Activated T-helper 2 cell treated with anti-CD3 and anti-CD28 coated beads, Interferon-gamma antibody, Interleukin-2, Interleukin-4, amounts not matched to agents 10 μg/mL and 5 μg/mL and 100 μg/mL, durations not matched to agents 14 hours and 24 hours and 36 hours (primary cell): Measurements from ENCODE around the gene AP4M1. TPM values are rescaled to one million over a fixed set of nuclear protein-coding genes. Genes with fewer than 3 reads are reported as not detected.

ENCODE experiments used
- DNase-seq: peaks from one replicate; pipeline ENCODE4 v3.0.0; 2021; ENCODE audit warnings: low spot score
- H3K27ac Mint-ChIP-seq: one replicate; pipeline ENCODE4 v1.8.0; 2021; ENCODE audit warnings: mixed read lengths
- H3K27me3 Mint-ChIP-seq: one replicate; pipeline ENCODE4 v1.8.0; 2021; ENCODE audit warnings: low read depth, mixed read lengths
- H3K36me3 Mint-ChIP-seq: one replicate; pipeline ENCODE4 v1.8.0; 2021; ENCODE audit warnings: low read depth, mixed read lengths
- H3K4me1 Mint-ChIP-seq: one replicate; pipeline ENCODE4 v1.8.0; 2021; ENCODE audit warnings: low read depth, mixed read lengths
- H3K4me3 Mint-ChIP-seq: one replicate; pipeline ENCODE4 v1.8.0; 2021; ENCODE audit warnings: low read depth, mild to moderate bottlenecking, moderate library complexity, mixed read lengths
- H3K9me3 Mint-ChIP-seq: one replicate; pipeline ENCODE4 v1.8.0; 2021; ENCODE audit warnings: mixed read lengths
- intact Hi-C: fragments of 100-400 bp; cut with micrococcal nuclease; formaldehyde crosslinking; loops from one replicate; pipeline ENCODE4 v1.15.1; 2023
- total RNA-seq: library from RNA; stranded (reverse); gene quantifications from 2 replicates; pipeline ENCODE4 v1.2.3, GENCODE V29; 2022

AP4M1 gene
- total RNA-seq, 1 donor from 2014 or later = 12.2 TPM

GRCh38 chr7:100089458-100090196 is 11.8 kb upstream of the AP4M1 start:
- intact Hi-C loops = loop anchor here (1.0 to 10.0 kb wide), 4 partner anchors 11 to 465 kb away; partner anchors contain the start of genes LAMTOR4 and MBLAC1
- Mint-ChIP-seq H3K4me3 (peak overlapping the region; percentile 87), H3K4me1 (peaks cover 18% of the 10 kb centered on the region), H3K36me3 (peaks cover 51% of the 10 kb centered on the region), H3K9me3 (no peaks in the 10 kb centered on the region), H3K27me3 (peaks cover 2% of the 10 kb centered on the region), H3K27ac (peak overlapping the region; percentile 89)
- no peak for DNase-seq

DNA sequence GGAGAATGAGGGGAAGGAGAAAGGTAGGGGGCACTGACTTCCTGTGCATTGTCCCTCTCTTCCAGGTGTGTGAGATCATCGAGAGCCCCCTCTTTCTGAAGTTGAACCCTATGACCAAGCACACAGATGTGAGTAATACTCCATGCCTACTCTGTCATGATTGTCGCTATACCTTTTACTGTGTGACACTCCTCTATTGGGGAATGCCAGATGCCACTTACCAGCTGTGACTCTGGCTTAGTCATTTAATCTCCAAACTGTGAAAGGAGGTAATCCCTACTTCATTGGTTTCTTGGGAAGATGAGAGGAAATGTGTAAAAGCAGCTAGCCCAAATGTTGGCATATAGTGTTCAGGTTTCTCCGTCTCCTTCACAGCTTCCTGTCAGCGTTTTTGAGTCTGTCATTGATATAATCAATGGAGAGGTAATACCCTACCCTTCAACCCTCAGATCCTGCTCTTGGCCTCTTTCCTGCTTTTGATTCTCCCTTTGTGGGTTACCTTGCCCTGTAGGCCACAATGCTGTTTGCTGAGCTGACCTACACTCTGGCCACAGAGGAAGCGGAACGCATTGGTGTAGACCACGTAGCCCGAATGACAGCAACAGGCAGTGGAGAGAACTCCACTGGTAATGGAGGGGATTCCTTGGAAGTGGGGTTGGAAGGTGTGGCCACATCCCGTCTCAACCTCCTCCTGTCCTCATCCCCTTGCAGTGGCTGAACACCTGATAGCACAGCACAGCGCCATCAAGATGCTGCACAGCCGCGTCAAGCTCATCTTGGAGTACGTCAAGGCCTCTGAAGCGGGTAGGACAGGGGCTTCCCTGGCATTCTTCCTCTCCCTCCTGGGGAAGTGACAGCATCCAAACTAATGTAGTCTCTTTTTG is 10.7 kb upstream of the AP4M1 start:
- no peak for DNase-seq

DNA sequence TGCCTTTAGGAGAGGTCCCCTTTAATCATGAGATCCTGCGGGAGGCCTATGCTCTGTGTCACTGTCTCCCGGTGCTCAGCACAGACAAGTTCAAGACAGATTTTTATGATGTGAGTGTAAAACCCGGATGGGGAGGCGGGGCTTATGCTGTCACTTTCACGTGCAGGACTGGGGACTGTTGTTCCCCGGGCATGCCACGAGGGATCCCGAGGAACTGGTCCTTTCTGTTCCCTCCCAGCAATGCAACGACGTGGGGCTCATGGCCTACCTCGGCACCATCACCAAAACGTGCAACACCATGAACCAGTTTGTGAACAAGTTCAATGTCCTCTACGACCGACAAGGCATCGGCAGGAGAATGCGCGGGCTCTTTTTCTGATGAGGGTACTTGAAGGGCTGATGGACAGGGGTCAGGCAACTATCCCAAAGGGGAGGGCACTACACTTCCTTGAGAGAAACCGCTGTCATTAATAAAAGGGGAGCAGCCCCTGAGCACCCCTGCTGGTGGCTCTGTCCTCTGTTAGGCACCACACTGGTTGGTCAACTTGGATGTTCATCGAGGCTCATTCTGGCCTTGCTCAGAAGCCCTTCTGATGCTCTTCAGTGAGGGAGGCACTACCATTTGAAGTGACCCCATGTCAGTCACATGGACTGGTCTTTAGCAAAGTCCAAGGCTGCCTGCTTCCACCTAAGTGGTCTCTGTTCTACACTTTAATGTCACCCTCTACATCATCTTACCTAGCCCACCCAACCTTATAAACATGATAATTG is 9.8 kb upstream of the AP4M1 start:
- peak overlapping the region; percentile 29 for H3K27ac Mint-ChIP-seq
- no peak for DNase-seq

More for the DNA sequence above, 10.7 kb upstream of the AP4M1 start:
- H3K27me3 Mint-ChIP-seq = peaks cover under 1% of the 10 kb centered on the region
- peaks cover 62% of the 10 kb centered on the region for H3K36me3 Mint-ChIP-seq
- intact Hi-C loops = no loop called here
- H3K27ac Mint-ChIP-seq = peak overlapping the region; percentile 53
- H3K9me3 Mint-ChIP-seq = no peaks in the 10 kb centered on the region
- H3K4me1 Mint-ChIP-seq = peaks cover 19% of the 10 kb centered on the region
- H3K4me3 Mint-ChIP-seq = peak overlapping the region; percentile 34

GRCh38 chr7:100093054-100093453 is 8.4 kb upstream of the AP4M1 start:
- Mint-ChIP-seq H3K4me1 (peaks cover 29% of the 10 kb centered on the region), H3K9me3 (no peaks in the 10 kb centered on the region), H3K36me3 (peaks cover 81% of the 10 kb centered on the region), H3K4me3 (no peak overlapping the region), H3K27ac (no peak overlapping the region), H3K27me3 (no peaks in the 10 kb centered on the region)
- intact Hi-C loops = no loop called here
- no peak for DNase-seq

More for the DNA sequence above, 9.8 kb upstream of the AP4M1 start:
- H3K4me1 Mint-ChIP-seq = peaks cover 21% of the 10 kb centered on the region
- H3K27me3 Mint-ChIP-seq = no peaks in the 10 kb centered on the region
- no peak overlapping the region for H3K4me3 Mint-ChIP-seq
- peaks cover 70% of the 10 kb centered on the region for H3K36me3 Mint-ChIP-seq
- no peaks in the 10 kb centered on the region for H3K9me3 Mint-ChIP-seq
- intact Hi-C loops = no loop called here

DNA sequence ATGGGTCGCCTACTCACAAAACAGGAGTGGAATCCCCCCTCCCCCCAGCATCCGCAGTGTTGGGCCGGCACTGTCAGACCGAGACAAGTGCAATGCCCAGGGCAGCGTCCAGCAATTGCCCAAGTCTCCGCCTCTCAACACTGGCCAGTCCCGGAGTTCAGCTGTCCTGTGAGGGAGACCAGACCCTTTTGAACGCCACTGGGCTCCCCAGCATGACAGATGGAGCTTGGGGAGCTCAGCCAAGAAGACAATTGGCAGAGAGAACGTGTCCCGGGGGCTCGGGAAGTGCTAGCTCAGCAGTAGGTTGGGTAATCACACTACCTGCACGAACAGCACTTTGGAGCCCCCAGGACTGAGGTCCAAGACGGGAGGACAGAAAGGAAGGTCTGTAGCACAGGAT is 7.9 kb upstream of the AP4M1 start:
- no peak for DNase-seq
- H3K4me3 Mint-ChIP-seq = no peak overlapping the region
- no peak overlapping the region for H3K27ac Mint-ChIP-seq
- H3K27me3 Mint-ChIP-seq = no peaks in the 10 kb centered on the region
- intact Hi-C loops = no loop called here
- no peaks in the 10 kb centered on the region for H3K9me3 Mint-ChIP-seq
- H3K36me3 Mint-ChIP-seq = peaks cover 86% of the 10 kb centered on the region
- peaks cover 29% of the 10 kb centered on the region for H3K4me1 Mint-ChIP-seq

DNA sequence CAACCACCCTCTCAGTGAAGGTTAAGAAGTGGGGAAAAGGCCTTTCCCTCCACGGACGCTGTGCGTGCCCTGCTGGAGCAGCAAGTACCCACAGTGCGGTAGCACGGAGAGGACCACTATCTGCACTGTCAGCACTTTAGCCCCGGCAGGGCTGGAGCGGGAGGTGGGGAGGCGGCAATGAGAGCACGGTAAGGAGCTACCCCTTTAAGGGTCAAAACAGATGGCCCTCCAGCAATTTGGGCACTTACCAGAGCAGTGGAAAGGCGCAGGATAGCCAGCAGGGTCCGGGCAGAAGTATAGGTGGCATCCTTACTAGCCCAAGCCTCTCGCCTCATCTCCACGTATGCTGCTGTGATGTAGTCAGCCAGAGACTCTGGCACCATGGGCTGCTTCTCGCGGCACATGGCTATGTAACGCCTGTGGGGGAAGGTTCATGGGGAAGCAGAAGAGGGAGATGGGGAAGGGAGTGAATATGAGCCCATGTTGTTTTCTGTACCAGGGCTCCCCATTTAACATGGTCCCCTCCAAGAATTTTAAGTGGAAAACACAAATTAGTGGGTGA is 7.4 kb upstream of the AP4M1 start:
- no peaks in the 10 kb centered on the region for H3K9me3 Mint-ChIP-seq
- intact Hi-C loops = no loop called here
- no peak for DNase-seq
- no peak overlapping the region for H3K27ac Mint-ChIP-seq
- no peak overlapping the region for H3K4me3 Mint-ChIP-seq
- H3K27me3 Mint-ChIP-seq = no peaks in the 10 kb centered on the region
- peaks cover 91% of the 10 kb centered on the region for H3K36me3 Mint-ChIP-seq
- peaks cover 33% of the 10 kb centered on the region for H3K4me1 Mint-ChIP-seq

- no peak for DNase-seq
- H3K9me3 Mint-ChIP-seq = no peaks in the 10 kb centered on the region
- no peak overlapping the region for H3K27ac Mint-ChIP-seq
- peaks cover 97% of the 10 kb centered on the region for H3K36me3 Mint-ChIP-seq
- no peak overlapping the region for H3K4me3 Mint-ChIP-seq
- H3K4me1 Mint-ChIP-seq = peaks cover 37% of the 10 kb centered on the region
- intact Hi-C loops = no loop called here
- no peaks in the 10 kb centered on the region for H3K27me3 Mint-ChIP-seq
Measured at GRCh38 chr7:100095289-100095688, 6.2 kb upstream of the AP4M1 start.

DNA sequence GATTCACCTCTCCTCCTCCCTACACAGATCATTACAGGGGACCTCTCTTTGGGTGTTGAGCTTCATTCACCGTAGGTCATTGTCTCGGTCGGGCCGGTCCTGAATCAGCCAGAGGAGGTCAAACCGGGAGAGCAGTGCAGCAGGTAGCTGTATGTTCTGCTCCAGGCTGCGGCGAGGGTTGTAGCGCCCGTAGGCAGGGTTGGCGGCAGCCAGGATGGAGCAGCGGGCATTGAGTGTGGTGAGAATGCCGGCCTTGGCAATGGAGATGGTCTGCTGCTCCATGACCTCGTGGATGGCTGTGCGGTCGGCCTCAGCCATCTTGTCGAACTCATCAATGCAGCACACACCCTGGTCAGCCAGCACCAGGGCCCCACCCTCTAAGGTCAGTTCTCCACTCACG is 5.7 kb upstream of the AP4M1 start:
- no peak for DNase-seq
- Mint-ChIP-seq H3K4me3 (no peak overlapping the region), H3K27me3 (no peaks in the 10 kb centered on the region), H3K4me1 (peaks cover 33% of the 10 kb centered on the region), H3K36me3 (peaks cover 96% of the 10 kb centered on the region), H3K9me3 (no peaks in the 10 kb centered on the region), H3K27ac (no peak overlapping the region)
- intact Hi-C loops = no loop called here

DNA sequence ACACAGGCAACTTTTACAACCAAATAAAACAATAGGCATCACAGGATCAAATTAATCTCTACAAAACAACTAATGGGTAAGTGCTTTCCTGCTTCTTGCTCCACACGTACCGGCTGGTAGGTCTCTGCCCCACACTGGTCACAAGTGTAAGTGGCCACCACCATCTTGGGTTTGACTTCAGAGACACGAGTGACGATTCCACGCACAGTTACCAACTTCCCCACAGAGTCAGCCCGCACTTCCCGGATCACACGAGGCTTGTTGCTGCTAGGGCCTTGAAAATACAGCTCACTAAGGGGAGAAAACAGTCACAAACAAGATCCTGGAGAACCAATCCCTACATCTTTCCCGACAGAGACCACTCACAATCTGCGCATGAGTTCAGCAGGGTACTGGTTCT is 2.5 kb upstream of the AP4M1 start:
- H3K27ac Mint-ChIP-seq = peak overlapping the region; percentile 46
- H3K9me3 Mint-ChIP-seq = no peaks in the 10 kb centered on the region
- H3K4me1 Mint-ChIP-seq = peaks cover 40% of the 10 kb centered on the region
- peak overlapping the region; percentile 93 for H3K4me3 Mint-ChIP-seq
- no peaks in the 10 kb centered on the region for H3K27me3 Mint-ChIP-seq
- H3K36me3 Mint-ChIP-seq = peaks cover 73% of the 10 kb centered on the region
- no peak for DNase-seq
- intact Hi-C loops = no loop called here

GRCh38 chr7:100099452-100099851 is 2.0 kb upstream of the AP4M1 start:
- Mint-ChIP-seq H3K9me3 (no peaks in the 10 kb centered on the region), H3K36me3 (peaks cover 69% of the 10 kb centered on the region), H3K27me3 (no peaks in the 10 kb centered on the region), H3K4me3 (peak overlapping the region; percentile 93), H3K27ac (peak overlapping the region; percentile 93), H3K4me1 (peaks cover 41% of the 10 kb centered on the region)
- intact Hi-C loops = no loop called here
- DNase-seq = no peak

DNA sequence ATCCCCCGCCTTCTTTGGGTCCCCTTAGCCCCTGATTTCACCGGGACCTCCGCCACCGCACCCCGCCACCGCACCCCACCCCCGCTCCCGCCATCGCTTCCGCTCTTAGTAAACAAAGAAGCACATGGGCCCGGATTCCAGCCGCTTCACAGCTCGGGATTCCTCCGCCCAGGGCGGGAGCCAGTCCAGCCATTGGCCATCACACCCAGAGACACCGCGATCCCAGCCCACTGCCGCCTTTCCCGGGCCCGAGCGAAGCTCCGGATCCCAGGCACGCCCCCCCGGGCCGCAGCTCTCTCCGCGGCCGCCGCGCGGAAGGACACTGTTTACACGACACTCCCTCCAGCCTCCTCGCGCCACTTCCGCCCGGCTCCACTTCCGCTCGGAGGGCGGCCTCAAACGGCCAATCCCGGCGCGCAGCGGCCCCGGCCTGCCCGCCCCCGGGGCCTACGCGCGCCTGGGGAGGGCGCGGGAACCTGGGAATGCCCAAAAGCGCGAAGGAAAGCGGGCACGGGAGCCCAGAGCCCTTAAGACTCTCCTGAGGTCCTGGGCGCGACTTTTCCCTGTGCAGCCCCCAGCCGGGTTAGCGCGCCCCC is 925 bp upstream of the AP4M1 start:
- DNase-seq = peak; percentile 88
- Mint-ChIP-seq H3K27ac (peak overlapping the region; percentile 93), H3K9me3 (no peaks in the 10 kb centered on the region), H3K4me1 (peaks cover 39% of the 10 kb centered on the region), H3K4me3 (peak overlapping the region; percentile 93), H3K27me3 (no peaks in the 10 kb centered on the region), H3K36me3 (peaks cover 58% of the 10 kb centered on the region)
- intact Hi-C loops = loop anchor here (1.0 to 2.0 kb wide), 6 partner anchors 11 to 328 kb away; partner anchors contain the start of genes MEPCE and ZCWPW1
